Endometrium (tissue), 2 donors: Measurements from ENCODE around the gene TBC1D4.
"Not testable (repeated sequence)": the region's sequence is repeated elsewhere in the genome, so short reads cannot be mapped to it uniquely, and the experiment has no call there.

ENCODE experiments used
- FAIRE-seq: peaks from 2 replicates; lab custom pipeline; 2012; peaks lifted over from hg19 to GRCh38; lab: Jason Lieb, UNC
- donor health status: control.
- donor health status: control.

The TBC1D4 gene

DNA sequence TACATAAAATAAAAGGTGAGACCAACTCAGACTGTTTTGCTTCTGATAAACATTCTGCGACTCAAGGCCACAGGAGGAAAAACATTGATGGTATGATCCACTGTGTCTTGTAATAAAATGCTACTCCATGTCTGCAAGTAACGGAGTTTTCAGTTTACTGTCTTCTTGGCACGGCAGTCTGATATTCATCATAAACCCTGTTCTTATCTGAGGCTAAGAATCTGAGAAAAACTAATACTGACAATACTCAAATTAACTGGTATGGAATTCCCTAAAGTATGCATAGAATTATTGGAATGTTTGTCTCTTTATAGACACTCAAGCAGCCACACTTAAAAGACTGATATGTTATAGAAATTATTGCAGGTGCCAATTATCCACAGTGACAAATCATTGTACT lies 125.5 kb downstream of the TBC1D4 start:
- no peak for FAIRE-seq

GRCh38 chr13:75355609-75356008 lies 126.4 kb downstream of the TBC1D4 start:
- FAIRE-seq: no peak

DNA sequence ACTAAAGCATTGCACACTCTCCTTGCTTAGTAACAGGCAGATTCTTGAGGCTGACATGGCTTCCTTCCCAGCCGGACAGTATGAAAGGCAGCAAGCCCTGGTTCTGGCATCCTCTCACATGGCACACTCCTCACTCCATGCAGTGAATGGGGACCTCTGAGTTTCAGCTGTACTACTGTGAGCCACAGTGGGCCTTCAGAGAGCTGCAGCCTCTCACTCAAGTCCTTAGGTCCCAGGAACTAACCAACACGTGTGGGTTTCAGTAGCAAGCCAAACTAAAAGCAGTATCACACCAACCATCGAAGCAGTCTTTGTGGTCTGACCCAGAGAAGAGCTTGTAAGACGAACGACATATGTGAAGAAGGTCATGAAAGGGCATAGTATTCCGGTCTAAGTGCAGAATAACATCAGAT lies 128.2 kb downstream of the TBC1D4 start:
- FAIRE-seq: no peak

GRCh38 chr13:75352641-75353327 lies 129.2 kb downstream of the TBC1D4 start:
- FAIRE-seq: no peak

DNA sequence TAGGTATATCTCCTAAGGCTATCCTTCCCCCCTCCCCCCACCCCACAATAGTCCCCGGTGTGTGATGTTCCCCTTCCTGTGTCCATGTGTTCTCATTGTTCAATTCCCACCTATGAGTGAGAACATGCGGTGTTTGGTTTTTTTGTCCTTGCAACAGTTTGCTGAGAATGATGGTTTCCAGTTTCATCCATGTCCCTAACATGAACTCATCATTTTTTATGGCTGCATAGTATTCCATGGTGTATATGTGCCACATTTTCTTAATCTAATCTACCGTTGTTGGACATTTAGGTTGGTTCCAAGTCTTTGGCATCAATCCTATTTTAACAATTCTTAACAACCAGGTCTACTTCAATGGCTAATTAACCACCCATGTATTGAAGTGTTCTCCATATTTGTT lies 130.4 kb downstream of the TBC1D4 start:
- FAIRE-seq: not testable (repeated sequence)

GRCh38 chr13:75347925-75348324 lies 134.0 kb downstream of the TBC1D4 start:
- no peak for FAIRE-seq

DNA sequence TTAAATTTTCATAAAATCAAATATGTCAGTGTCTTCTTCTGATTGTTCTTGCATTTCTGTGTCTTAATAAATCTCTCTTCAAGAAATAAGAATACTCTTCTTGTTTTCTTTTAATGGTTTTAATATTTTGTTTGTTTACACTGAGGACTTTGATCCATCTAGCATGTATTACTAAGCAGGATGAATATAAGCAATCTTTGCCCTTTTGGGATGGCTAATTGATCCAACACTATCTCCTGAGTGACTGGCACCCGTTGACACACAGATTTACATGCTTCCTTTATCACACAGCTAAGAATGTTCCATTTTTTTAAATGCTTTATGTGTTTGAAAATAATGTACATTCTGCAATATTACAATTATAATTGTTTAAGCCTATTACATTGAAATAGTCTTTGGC lies 134.5 kb downstream of the TBC1D4 start:
- FAIRE-seq: no peak

GRCh38 chr13:75345193-75345592 lies 136.8 kb downstream of the TBC1D4 start:
- no peak for FAIRE-seq

- no peak for FAIRE-seq
Measured at GRCh38 chr13:75341028-75341427, 140.9 kb downstream of the TBC1D4 start.

DNA sequence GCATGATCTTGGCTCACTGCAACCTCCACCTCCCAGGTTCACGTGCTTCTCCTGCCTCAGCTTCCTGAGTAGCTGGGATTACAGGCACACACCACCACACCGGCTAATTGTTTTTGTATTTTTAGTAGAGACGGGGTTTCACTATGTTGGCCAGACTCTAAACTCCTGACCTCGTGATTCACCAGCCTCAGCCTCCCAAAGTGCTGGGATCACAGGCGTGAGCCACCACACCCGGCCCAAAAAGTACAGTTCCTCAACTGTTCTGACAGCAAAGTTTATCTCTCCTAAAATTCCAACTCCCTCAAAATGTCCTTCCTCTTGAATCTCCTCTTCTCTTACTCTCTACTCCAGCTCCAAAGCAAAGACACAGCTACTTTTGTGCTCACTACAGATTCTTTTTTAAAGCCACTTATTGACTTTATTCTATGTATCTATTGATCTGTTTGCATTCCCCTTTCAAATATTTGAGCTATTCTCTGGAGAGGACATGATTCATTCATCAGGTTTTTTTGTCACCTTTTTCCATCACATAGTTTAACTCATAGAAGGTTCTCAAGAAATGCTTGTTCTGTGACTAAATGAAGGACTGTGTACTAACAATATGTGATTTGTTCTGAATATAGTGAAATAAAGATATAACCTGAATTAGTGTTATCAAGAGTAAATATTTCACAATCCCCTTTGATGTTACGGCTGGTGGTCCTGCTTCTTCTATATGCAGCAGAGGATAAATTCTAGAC lies 142.2 kb downstream of the TBC1D4 start:
- FAIRE-seq: no peak

- no peak for FAIRE-seq
Measured at GRCh38 chr13:75334634-75335447, 147.1 kb downstream of the TBC1D4 start.

GRCh38 chr13:75333103-75333502 lies 148.9 kb downstream of the TBC1D4 start:
- FAIRE-seq: no peak

- no peak for FAIRE-seq
Measured at GRCh38 chr13:75331792-75332349, 150.1 kb downstream of the TBC1D4 start.

GRCh38 chr13:75330770-75331169 lies 151.2 kb downstream of the TBC1D4 start:
- FAIRE-seq: no peak

- FAIRE-seq: no peak
Measured at GRCh38 chr13:75329723-75330122, 152.2 kb downstream of the TBC1D4 start.

DNA sequence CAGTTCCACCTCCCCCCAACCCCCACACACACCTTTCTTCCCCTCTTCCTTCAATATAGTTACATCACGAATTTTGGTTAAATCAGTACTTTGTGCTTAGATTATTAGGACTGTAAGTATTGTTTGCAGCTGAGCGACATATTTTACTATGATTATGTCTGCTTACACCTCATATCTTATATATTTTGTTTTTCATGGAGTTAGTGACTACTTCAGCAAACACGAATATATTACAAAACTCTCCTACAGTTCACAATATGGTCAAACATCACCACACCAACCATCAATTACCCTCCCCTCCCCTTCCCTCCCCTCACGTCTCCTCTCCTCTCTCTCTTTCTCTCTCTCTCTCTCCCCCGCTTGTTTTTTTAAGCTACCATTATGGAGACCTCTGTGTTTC lies 152.9 kb downstream of the TBC1D4 start:
- no peak for FAIRE-seq

DNA sequence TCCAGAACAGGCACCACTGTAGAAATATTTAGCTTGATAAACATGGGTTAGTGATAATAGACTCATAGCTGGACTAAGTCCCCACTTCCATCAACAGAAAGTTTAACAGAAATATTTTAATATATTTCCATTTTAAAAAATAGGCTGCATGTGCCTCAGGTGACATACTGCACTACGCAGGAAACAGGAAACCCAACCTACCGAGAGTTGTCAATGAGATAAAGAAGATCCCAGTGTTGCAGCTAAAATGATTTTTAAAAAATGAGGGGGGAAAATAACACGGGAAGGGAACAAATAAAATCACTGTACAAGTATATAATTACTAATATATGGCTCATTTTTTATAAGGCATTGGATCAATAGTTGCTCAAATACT lies 154.8 kb downstream of the TBC1D4 start:
- FAIRE-seq: no peak

DNA sequence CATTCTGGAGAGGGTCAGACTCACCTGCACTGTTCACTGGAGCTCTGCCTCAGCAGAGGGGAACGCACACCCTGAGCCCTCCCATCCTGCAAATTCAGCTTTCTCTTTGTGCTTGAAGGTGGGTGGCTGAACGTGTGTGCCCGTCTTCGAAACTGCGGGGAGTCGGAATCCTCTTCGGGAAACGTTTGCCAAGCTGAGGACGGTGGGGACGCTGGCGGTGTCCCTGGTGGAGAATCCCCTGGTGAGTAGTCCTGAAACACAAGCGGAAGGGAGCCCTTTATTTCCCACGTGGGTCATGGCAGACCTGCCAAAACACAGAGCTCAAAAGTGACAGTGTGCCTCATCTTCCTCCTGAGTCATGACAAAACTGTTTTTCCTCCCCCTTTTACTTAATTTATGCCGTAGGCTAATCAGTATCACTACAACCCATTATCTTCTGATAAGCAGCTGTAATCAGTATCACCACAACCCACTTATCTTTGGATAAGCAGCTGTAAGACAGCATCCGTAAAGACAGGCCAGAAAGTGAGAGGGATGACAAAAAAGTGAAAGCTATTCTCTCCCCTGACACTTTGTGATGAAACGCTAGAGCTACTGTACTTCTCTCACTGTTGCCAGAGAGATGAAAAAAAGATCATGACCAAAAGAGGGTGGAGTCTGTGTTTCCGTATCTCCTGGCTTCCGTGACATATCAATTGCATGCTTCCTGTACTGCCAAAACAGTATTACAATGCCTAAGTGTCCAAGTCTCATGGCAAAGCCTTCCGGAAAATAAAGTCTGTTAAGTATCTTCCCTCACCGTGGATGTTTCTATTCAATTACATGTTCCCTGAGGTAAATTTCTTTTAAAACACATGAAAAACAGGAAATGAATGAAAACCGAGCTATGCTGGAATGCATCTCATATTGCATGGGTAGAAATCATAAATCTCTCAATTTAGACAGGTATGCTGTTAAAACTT lies 155.5 kb downstream of the TBC1D4 start:
- FAIRE-seq: no peak

- peak; percentile 48 for FAIRE-seq
Measured at GRCh38 chr13:75325711-75326110, 156.3 kb downstream of the TBC1D4 start.

GRCh38 chr13:75324413-75324940 lies 157.5 kb downstream of the TBC1D4 start:
- FAIRE-seq: no peak

DNA sequence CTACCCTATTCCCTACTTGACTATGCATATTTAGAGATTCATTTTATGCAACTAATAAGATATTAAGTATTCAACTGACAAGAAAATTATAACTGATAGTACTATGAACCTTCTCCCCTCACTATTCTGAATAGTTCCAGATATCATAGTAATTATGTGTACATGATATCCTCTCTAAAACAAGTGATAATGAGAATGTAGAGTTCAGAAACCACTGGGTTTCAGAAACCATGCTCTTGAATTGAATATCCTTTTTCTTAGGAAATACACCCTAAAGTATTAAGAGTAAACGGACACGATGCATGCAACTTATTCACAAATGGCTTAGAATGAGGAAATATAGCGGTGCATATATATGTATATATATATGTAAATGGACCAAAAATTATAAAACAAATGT lies 160.9 kb downstream of the TBC1D4 start:
- FAIRE-seq: no peak
